GM19463 (cell line): ENCODE results near the gene STAT5A.
A peak's percentile ranks its signal among the peaks of the same experiment; 100 is the strongest.

Source experiments
- ATAC-seq: cut with Tn5 transposase; IDR thresholded peaks from one replicate; pipeline ENCODE4 v1.9.1; 2021; ENCODE audit warnings: mild to moderate bottlenecking, moderate library complexity; ENCODE audit not compliant: unreplicated experiment

Gene STAT5A

GRCh38 chr17:42266918-42267766 is 21.2 kb upstream of the STAT5A start:
- no peak for ATAC-seq

GRCh38 chr17:42268236-42268635 is 20.1 kb upstream of the STAT5A start:
- ATAC-seq = no peak

DNA sequence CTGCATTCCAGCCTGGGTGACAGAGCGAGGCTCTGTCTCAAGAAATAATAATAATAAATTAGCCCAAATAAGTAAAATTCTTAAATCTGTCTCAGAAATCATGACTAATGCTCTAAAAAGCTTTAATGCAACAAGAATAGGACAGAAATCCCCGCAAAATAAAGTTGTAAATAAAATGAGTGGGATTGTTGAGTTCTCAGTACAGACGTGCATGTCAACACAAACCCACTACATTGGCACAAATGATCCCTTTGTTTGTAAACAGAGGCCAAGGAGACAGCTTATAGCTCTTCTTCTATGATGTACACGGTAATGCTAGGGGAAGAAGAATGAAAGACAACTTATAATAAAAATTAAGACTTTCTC is 18.1 kb upstream of the STAT5A start:
- no peak for ATAC-seq

GRCh38 chr17:42270596-42270995 is 17.7 kb upstream of the STAT5A start:
- ATAC-seq = no peak

GRCh38 chr17:42271006-42271778 is 17.1 kb upstream of the STAT5A start:
- ATAC-seq = no peak

- no peak for ATAC-seq
These were observed 16.6 kb upstream of the STAT5A start for GRCh38 chr17:42271779-42272035.

- no peak for ATAC-seq
These were observed 16.0 kb upstream of the STAT5A start for GRCh38 chr17:42272162-42272907.

- ATAC-seq = no peak
These were observed 14.6 kb upstream of the STAT5A start for GRCh38 chr17:42273474-42274252.

DNA sequence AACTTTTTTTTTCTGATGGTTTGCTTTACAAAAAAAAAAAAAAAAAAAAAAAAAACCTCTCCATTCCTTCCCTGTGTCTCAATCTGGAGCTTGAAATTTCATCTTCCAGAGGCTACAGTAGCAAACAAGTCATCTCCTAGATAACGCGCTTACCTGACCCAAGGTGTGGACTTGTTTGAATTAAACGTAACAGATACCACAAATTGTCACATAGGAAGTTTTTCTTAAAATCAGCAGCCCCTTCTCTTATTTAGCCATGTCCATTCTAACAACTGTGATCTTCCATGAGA is 14.1 kb upstream of the STAT5A start:
- no peak for ATAC-seq

DNA sequence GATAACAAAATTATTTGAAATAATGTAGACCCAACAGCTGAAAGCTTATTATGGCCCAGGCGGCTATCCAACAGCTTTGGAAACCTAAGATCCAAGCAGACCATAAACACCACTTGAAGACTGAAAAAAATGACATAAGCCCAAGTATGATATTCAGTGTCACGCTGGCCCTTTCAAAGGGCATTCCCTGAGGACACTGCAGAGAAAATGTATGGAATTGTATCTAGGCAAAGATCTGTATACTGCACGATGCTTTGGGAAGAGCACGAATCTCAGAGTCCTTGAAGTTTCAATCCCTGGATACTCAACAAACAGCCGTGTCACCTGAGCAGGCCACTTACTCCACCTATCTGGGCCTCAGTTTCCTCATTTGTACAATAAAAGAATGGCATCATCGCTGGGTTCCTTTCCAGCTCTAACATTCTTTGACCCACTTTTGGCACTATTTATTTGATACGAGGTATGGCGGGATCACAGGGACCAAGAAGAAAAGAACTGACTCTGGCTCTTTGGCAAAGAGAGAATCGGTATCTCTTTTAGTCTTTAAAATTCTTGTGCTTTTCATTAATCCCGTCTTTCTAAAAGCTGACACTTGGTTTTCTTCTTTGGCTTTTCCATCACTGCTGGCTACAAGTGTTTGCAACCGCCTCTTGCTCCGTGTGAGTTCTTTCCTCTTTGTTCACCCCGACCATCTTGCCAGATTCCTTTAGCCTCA is 13.3 kb upstream of the STAT5A start:
- no peak for ATAC-seq

DNA sequence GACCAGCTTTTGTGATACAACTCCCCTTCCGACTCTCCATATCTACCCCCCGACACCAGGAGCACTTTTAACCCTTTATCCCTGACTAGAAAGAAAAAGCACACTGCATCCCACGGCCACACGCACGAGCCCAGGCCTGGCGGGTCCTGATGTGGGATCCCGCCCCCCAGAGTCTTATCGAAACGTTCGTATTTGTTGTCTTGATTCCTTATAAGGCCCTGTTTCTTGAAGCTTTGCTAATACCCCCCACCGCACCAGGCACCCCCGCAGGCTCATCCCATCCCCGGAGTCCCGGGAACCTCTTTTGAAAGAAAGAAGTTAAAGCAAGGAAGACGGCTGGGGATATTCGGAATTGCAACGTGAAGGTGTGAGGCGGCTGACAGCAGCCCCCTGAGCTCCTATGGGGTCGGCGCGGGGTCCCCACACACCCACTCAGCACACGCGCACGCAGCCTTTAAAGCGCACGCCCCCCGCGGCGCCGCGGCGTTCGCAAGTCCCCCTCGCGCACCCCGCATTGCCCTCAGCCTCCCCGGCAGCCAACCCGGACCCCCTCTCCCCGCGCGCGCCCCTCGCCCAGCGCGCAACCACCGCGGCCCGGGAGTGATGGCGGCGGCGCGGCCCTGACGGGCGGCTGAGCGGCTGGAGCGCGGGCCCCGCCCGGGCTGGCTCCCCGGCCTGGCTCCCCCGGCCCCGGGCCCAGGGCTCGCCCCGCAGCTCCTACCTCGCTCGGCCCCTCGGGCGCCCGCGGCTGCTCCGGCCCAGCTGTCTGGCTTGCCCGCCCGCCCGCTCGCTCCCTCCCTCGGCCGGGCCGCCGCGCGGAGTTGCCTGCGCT is 12.6 kb upstream of the STAT5A start:
- peak; percentile 37 for ATAC-seq

DNA sequence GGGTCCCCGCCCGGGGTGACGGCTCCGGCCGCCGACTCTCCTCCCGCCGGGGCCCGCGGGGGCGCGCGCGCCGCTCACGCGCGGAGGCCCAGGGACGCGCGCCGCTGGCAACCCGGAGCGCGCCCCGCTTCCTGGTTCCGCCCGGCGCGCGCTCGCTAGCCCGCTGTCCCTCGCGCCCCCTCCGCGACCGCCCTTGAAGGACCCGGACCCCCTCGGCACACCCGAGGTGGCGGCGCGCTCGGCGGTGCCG is 12.0 kb upstream of the STAT5A start, which contains the start of gene STAT5B:
Gene STAT5B (minus strand): TSS at position 33 of the 250 bp plus-strand sequence. CDS start 44,264 bp downstream, outside the sequence.
- ATAC-seq = peak; percentile 75

DNA sequence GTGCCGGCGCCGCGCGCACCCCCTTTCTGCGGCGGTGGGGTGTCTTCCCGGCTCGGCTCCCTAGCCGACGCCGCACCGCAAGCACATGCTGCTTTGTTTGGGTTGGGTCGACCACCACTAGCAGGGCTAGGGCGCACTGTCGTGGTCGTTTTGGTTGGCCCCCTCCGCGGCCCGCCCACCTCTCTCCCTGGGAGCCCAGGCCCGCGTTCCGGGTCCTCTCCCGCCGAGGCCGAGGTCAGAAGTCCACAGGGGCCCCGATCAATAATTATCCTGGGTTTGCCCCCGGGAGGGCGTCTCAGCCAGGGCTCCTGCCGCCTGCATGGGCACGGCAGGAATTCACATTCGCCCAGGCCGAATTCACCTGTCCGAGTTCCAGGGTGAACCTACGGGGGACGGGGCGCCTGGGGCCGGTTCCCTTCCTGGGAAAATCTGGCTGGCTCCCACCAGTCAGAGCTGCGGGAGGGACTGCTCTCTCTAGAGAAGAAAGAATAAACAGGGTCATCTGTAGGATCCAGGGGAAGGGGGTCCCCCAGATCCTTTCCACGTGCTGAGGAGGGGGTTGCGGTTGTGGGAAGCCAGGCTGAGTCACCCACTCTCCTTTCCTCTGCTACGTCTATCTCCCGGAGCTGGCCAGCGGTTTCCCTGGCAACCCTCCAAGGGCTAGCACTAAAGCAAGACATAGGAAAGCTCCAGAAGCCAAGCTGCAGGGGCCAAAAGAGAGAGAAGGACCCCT is 11.5 kb upstream of the STAT5A start:
- ATAC-seq = peak; percentile 21

DNA sequence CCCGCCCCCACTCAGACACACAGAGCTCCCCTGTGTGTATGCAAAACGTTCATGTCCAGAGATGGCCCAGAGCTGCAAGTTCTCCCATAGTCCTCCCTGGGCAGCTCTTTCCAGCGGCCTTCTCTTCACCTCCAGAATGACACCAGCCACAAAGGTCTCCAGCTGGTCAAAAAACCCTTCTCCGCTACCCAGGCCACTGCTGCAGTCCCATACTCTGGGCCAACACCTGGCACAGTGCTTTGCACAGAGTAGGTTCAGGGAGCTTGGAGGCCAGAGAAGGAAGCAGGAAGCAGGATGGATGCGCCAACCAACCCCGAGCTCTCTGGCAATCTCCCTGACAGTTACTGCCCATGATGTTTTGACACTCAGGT is 11.0 kb upstream of the STAT5A start:
- ATAC-seq = no peak

DNA sequence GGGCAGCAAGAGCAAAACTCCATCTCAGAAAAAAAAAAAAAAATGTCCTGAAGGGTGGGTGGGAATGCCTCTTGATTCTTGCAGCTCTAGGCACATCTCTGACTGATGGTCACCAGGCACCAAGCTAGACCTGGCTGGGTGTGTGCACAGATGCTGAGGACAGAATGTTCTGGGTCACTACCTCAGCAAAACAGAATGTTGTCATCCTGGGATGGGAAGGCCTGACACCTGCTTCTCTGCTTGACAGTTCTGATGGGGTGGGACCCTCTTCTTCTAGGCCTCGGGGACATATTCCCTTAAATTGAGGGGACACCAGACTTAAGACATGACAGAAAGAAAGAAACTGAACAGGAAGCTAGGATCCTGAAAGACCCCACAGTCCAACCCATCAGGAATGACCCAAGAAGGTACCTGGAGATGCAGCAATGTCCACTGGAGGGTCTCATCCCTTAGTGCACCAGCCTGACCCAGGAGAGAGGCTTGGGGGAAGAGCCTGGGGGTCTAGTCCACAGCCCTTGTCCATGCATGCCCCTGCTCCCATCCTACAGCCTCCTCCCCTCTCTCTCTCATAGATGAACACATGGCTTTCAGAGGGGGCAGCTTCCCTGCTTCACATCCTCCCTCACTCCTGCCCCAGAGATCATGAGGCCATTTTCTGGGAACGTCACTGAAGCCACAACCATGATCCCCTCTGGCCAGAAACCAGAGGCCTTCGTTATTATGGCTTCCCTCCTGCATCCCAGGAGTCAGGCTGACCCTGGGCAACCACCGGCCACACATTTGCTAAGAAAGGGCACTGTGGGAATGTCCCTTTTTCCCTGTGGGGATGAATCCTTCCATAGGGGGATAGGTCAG is 8.3 kb upstream of the STAT5A start:
- no peak for ATAC-seq

GRCh38 chr17:42281571-42282096 is 6.7 kb upstream of the STAT5A start:
- no peak for ATAC-seq

GRCh38 chr17:42282478-42283080 is 5.7 kb upstream of the STAT5A start:
- ATAC-seq = no peak
